SKM-1 treated with dmso at 0.1 percent for 144 hours (cell line): ENCODE results near the gene CEACAM3.

Source experiments
- DNase-seq: peaks from one replicate; lab custom pipeline; 2025; ENCODE audit not compliant: unreplicated experiment; lab: John Stamatoyannopoulos, UW

CEACAM3 gene

DNA sequence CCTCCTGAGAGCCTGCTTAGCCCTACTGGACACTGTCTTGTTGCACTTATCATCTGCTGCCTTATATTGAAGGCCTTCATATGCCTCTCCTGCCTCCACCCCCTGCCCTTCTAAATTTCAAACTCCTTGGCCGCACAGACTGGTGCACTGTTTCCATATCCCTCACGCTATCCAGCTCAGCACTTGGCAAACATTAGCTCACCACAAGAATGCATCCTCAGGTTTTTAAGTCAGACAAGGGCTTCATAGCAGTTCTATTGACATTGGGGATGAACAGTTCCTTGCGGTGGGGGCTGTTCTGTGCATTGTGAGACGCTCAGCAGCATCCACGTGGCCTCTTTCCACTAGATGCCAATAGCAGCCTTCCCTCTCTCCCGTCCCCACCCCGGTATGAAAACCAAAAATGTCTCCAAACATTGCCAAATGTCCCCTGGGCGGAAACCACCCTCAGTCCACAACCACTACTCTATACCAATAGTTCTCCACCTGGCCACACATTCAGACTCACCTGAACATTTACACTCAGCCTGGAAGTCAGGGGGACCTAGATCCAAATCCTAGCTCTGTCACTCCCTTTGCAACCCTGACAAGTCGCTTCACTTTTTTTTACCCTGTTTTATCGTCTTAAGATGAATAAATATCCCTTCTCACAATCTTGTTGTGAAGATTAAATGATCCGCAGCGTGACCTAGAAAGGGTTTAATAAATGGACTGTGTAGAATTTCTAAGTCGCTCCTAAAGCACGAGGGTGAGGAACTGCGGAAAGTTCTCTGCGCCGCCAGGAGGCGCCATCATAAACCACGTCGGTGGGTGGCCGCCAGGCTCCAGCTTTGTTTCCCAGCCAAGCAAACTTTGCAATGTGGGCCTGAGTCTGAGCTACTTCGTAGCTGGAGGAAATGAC is 3.6 kb upstream of the CEACAM3 start:
- no peak for DNase-seq

DNA sequence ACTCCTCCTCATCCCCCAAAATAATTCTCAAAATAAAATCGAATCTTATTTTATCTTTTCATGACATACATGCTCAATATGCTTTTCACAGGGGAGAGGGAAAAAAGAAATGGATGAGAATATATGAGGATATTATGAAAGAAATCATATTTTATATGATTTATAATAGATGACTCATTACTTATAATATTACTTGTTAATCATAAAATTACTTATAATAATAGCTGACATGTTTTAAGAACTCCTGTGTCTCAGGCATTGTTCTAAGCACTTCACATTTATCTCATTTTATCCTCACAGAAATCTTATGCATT is 3.0 kb upstream of the CEACAM3 start:
- no peak for DNase-seq

DNA sequence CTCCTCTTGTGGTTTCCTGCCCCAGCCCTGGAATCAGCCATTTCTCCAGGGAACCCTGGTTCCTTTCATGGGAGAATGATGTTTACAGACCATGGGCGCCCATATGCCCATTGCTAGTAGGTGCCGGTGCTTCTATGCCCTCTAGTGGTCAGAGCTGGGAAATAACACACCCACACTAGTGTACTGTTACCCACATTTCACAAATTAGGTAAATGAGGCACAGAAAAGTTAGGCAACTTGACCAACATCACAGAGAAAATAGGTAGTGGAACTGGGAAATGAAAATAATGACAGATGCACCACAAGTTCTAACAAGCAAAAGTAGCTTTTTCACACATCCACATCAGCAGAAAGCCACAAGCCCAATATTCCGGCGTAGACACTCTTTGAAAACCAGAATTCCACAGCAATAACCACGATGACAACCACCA is 1.3 kb upstream of the CEACAM3 start:
- DNase-seq: peak; percentile 42

DNA sequence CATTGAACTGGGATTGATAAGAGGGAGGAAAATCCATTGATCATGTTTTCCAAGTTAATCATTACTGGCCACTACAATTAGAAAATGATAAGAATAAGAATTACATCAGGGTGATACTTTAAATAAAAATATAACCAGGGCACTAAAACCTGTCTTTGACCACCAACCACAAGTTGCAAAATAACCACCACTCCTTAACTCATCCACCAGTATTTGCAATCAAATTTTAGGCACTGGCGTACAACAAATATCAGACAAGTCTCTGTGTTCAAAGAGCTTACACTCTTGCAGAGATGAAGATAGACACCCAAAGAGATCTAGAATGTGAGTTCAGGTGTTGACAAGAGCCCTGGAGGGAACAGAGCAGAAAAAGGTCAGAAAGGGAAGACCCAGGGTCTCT is 514 bp downstream of the CEACAM3 start:
- no peak for DNase-seq

DNA sequence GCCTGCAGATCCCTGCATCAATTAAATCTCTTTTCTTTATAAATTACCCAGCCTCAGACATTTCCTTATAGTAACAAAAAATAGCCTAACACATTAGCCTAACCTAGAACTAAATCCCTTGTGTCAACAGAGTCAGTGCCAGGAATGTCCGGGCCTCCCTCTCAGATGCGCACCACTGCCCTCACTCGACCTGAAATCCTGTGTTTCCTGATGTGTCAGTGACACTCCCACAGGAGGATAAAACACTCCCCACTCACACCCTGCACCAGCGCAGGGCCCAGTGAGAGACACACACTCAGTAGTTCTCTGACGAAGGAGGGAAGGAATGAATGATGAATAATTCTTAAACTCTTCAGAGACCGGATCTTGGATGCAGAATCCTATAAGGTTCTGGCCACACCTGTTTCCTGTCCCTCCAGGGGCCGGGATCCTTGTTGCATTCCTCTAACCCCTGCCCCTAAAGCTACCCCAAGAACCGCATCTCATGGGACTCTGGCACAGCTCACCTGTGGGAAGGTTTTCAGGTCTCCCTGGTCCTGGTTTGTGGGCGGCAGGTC is 3.1 kb downstream of the CEACAM3 start:
- no peak for DNase-seq

DNA sequence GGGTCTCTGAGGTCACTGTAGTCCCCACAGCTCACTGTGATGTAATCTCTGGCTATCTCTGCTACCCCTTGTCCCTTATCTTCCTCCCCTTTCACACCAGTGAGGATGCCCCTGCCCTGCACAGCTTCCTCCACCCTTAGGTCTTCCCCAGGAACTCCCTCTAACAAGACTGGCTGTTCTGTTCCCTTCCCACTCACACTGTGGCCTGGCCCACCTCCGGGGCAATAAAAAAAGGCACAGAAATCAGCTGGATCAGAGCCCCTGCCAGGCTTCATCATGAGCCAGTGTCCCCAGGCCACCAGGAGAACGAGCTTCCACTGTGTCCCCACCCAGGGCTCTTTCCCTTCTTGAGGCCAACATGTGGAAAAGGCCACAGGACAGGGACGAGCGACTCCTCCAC is 4.6 kb downstream of the CEACAM3 start:
- no peak for DNase-seq

DNA sequence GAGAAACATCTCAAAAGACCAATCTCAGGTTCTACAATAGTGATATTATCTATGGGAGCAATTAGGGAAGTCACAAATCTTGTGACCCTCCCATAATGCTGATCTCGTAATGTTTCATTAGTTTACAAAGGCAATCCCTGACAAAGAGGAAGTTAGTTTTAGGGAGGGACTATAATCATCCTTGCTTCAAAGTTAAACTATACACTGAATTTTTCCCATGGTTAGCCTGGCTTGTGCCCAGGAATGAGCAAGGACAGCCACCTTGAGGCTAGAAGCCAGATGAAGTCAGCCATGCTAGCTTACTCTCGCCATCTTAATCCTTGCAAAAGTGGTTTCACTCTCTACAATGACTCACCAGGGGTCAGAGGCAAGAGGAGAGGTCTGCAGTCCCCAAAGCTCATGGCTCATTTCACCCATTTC is 5.4 kb downstream of the CEACAM3 start:
- peak; percentile 57 for DNase-seq

DNA sequence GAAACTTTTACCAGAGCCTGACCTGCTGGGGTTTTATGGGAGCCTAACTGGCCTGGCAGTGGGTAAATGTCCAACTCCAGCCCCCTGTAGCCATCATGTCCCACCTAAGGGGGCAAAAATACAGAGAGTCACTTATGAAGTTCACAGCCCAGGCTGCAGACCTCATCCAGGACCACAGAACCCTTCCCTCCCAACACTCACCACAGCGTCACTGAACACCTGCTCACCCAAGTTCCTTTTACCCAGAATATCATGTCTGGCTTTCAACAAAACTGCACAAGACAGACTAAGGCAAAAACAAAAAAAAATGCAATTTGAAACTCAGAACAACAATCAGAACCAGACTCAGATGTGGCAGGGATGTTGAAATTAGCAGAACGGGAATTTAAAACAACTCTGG is 6.4 kb downstream of the CEACAM3 start:
- DNase-seq: no peak

DNA sequence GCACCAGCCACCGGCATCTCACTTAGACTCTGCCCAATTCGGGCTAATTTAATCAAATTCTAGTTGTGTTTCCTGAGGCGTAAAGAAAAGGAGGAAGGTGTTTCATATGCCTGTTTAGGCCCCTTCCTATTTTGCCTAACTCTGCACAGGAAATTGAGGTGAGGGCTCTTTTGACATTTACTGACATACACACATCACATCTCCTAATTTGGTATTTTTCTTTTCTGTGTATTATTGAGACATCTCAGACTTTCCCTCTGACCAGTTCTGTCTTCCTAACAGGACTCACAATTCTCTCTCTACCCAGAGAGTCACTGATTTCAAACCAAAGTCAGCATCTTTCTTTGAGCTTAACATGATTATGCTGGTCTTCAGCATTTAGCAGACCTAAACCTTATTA is 7.9 kb downstream of the CEACAM3 start:
- no peak for DNase-seq

DNA sequence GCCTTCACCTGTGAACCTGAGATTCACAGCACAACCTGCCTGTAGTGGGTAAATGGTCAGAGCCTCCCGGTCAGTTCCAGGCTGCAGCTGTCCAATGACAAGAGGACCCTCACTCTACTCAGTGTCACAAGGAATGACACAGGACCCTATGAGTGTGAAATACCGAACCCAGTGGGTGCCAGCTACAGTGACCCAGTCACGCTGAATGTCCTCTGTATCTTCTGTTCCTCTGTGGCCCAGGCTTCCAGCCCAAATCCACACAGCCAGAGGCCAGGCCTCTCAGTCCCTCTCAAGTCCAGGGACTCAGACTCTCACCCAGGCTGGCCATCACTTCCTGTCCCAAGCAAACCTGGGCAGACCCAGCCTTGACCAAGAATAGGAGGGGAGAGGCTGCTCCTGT is 10.8 kb downstream of the CEACAM3 start:
- DNase-seq: no peak

DNA sequence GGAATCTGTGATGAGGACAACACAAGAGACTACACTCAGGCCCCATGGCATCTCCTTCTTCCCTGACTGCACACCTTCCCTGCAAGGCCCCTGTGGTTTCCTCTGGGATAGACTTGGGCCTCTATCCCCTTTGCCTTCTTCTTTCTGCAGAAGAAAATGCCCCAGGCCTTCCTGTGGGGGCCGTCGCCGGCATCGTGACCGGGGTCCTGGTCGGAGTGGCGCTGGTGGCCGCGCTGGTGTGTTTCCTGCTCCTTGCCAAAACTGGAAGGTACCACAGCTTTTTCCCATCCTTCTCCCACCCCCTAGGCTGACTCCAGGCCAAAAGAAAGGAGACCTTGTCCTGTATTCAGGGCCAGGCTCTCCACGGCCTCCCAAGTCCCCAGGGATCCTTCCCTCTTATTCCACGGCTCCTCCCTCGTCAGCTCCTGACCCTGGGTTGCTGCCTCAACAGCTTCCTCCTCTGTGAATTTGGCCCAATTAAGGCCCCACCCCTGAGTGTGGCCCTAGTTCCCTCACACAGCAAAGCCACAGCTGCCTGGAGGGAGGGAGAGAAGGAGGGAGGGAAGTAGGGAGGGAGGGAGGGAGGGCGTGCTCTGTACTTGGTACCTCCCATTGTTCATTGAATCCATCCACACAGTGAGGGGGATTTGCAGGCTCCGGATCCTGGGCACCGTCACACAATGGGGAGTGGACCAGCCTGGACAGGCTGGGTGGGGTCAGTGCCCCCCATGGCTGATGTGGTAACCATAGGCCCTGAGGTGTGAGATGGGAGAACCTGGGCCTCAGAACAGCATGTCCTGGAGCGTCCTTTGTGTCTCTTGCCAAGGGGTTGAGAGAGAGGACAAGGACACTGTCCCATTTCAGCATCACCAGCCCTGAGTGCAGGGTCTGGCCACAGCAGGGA is 12.5 kb downstream of the CEACAM3 start:
- DNase-seq: peak; percentile 42

DNA sequence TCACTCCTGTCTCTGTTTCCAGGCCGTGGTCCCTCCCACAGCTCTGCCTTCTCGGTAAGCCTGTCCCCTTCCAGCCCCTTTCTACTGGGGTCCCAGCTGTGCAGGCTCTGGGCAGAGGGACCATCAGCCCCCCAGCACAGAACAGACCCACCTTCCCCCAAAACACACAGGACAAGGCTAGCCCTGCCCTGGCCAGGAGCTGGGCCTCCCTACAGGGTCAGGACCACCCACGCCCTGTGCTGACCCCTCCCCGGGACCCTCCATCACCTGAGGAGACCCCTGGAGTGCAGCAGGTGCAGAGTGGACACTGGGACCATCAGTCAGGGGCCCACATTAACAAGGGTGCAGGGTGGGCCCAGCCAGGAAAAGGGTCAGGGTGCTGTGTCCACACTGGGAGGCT is 13.9 kb downstream of the CEACAM3 start:
- DNase-seq: no peak

DNA sequence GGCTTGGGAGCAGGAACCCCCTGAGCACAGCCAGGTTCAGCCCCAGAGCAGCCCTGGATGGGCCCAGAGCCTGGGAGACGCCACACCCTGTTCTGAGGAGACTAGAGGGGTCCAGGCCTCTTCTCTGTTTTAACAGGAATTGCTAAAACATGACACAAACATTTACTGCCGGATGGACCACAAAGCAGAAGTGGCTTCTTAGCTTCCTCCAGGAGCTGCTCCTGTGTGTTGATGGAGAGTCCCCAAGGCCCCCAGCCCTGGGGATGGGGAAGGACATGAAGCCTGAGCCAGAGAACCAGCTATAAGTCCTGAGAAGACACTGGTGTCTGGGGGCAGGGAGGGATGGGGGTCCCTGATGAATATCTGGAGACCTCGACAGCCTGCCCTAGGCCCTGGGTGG is 14.6 kb downstream of the CEACAM3 start:
- DNase-seq: peak; percentile 60

DNA sequence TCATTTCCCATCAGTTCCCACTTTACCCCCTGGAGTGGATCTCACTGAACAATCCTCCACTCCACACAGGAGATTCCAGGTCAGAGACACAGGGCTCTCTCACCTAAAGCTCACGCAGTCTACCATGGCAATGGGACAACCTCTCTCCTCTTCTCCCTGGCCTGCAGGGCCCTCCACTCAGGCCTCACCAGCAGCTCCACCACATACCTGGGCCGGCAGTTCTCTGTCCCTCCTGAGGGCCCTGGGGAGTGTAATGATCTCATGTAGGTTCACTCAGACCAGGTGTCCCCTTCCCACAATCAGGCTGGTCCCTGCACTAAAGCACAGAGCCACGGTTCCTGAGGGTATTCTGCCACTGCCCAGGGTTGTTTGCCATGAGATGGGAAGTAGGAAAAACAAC is 15.6 kb downstream of the CEACAM3 start:
- DNase-seq: no peak

DNA sequence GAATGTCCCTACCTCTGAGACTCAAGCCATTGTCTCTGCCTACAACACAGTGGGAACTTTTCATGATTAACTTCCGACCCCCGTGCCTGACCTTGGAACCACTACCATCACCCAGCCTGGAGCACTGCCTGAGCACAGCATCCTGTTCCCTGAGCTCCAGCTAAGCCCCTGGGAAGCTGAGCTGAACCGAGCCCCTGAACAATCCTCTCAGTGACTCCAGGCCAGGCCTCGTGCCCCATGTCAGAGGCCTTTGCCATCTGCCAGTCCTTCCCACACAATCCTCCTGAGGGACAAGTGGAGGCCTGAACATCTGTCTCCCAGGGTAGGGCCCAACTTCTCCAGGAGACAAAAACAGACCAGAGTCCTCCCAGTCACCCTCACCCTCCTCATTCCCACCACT is 17.5 kb downstream of the CEACAM3 start:
- no peak for DNase-seq

DNA sequence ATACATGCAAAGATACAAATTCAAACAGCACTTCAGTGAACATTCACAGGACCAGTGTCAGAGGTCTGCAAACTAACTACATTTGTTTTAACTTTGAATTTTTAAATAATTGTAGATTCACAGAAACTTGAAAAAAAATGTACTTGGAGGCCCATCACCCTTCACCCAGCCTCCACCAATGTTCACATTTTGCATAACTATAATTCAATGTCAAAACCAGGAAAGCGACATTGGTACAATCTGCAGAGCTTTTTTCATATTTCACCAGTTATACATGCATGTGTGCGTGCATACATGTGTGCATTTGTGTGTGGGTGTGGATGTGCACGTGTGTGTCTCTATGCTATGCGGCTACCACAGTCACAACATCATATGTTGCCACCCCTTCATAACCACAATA is 18.9 kb downstream of the CEACAM3 start:
- DNase-seq: no peak

DNA sequence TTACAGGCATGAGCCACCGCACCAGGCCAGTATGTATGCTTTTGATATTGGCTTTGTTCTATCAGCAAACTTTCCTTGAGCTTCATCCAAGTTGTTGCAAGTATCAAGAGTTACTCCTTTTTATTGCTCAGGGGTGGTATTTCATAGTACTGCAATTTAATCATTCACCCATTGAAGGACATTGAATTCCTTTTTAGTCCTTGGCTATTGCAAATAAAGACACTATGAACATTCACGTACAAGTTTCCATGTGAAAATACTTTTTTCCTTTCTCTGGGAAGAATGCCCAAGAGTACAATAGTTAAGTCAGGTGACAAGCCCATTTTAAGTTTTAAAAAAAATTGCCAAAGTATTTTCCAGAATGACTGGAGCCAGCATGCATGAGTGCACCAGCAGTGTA is 20.4 kb downstream of the CEACAM3 start:
- DNase-seq: no peak

DNA sequence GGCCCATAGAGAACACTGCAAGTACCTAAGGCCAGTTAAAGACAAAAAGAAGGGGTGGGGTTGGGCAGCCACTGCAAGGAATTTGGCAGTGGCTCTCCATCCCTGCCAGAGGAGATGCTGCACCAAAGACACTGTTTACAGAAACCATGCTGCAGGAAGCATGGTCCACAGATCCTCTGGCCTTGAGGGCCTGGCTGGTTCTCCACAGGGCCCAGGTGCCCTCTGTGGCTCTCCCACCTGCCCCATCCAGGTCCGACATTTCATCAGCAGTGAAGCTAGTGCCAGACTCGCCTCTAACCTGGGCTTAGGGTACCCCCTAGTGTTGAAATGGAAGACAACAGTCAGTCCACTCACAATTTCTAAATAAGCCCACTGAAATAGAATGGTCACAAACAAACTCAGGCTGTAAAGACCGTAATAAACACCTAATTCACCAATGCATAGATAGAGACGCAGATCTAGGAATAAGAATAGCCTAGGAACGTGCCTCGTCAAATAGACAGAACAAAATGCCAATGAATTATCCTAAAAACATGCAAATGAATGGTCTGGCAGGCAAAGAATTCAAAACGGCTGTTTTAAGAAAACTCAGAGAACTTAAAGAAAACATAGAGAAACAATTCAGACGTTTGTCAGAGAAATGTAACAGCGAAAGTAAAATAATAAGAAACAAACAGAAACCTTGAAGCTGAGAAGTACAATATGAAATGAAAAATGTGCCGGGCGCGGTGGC is 24.8 kb downstream of the CEACAM3 start:
- DNase-seq: peak; percentile 9

DNA sequence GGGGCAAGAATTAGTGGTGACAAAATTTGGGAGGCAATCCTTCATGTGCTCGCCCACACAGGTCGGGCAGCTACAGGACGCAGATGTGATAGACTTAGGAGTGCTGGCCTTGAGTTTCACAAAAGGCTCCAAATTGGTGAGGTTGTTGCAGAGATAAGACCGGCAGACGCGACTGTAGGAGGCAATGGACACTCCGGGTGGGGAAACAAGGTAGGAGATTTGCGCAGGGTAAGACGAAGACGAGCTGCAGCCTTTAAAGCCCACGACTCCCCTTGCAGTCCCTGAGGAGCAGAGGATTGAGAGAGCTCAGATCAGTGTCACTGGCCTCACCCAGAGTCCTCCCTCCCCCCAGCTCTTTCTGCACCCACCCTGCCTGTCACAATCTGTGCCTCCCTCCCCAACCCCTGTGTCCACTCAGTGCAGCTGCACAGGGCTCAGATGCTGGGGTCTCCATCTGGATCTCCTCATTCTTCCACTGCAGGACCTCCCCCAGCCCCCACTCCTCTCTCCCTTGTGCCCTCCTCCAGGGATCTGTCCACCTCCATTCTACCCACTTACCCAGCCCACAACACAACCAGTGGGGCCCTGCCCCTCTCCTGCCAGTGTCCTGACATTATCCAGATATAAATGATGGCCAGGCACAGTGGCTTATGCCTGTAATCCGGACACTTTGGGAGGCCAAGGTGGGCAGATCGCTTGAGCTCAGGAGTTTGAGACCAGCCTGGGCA is 41.8 kb downstream of the CEACAM3 start:
- no peak for DNase-seq

DNA sequence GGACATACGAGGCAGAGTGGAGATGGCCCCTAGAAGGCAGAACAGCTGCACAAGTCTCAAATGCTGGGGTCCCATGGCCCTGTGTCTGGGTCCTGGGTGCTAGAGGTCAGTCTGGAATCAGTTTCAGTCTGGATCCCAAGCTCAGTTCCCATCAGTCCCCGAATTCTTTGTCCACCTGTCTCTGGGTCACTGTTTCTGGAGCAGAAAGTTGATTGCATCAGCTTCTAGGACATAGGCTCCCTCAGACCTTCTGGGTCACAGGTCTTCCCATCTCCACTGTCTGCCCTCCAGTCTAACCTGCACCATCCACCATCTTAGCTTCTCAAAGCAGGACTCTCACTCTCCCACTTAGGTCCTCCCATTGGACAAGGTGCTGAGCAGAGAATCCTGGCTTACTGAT is 42.8 kb downstream of the CEACAM3 start:
- DNase-seq: no peak

DNA sequence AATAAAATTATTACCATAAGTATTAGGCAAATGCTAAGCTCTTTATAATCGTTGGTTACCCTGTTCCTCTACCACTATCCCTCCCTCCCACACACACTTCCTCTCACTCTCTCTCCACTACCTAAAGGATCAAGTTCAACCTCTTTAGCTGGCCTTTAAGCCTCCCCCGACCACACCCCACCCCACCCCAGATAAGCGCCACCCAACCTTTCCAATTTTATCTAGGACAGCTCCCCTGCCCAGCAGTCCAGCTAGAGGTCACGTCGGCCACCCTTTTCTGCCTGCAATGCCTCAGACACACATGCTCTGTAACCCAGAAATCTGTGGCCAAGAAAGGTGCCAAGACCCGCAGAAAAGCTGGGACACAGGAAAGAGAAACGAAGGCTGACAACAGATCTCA is 47.0 kb downstream of the CEACAM3 start:
- no peak for DNase-seq
